ENCODE results near the gene PDE1C. TPM values are rescaled to one million over a fixed set of nuclear protein-coding genes. Genes with fewer than 3 reads are reported as not detected.

The PDE1C gene
- total RNA-seq, 2 donors from 2014 or later = 35.7 to 47.8 TPM

DNA sequence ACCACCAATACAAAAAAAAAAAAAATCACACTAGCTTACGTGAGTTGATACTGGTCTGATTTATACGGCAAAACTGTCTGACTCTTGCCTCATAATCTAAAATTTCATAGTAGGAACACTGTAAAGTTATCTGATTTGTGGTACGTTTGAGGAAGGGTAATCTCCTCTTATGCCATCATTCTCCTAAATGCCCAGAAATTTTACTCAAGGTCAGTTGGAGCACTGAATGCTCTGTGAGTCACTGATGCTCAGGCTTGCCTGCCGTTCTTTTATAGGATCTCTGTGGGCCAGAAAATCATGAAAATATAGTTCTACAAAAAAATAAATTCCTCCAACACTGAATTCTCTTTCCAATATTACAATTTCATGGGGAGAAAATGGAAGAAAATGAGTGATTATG lies 135.7 kb downstream of the PDE1C start:
- Histone ChIP-seq H3K4me1 (peaks cover 0 to 13% of the 10 kb centered on the region in 2 donors), H3K27ac (peak overlapping the region in 1 of 2 donors; percentile 3), H3K4me3 (no peak overlapping the region), H3K27me3 (no peaks in the 10 kb centered on the region), H3K36me3 (no peaks in the 10 kb centered on the region), H3K9me3 (no peaks in the 10 kb centered on the region)
- no peak for DNase-seq (ENCODE audit: low spot score)
- TF ChIP-seq, protein P1, sequence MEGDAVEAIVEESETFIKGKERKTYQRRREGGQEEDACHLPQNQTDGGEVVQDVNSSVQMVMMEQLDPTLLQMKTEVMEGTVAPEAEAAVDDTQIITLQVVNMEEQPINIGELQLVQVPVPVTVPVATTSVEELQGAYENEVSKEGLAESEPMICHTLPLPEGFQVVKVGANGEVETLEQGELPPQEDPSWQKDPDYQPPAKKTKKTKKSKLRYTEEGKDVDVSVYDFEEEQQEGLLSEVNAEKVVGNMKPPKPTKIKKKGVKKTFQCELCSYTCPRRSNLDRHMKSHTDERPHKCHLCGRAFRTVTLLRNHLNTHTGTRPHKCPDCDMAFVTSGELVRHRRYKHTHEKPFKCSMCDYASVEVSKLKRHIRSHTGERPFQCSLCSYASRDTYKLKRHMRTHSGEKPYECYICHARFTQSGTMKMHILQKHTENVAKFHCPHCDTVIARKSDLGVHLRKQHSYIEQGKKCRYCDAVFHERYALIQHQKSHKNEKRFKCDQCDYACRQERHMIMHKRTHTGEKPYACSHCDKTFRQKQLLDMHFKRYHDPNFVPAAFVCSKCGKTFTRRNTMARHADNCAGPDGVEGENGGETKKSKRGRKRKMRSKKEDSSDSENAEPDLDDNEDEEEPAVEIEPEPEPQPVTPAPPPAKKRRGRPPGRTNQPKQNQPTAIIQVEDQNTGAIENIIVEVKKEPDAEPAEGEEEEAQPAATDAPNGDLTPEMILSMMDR (IDR thresholded peaks at IDR 0.05) = no peak

GRCh38 chr7:31933481-31933880 lies 136.7 kb downstream of the PDE1C start:
- no peaks in the 10 kb centered on the region for H3K9me3 ChIP-seq
- peaks cover 0 to 13% of the 10 kb centered on the region in 2 donors for H3K4me1 ChIP-seq
- no peak for DNase-seq (ENCODE audit: low spot score)
- H3K27ac ChIP-seq = no peak overlapping the region
- H3K4me3 ChIP-seq = no peak overlapping the region
- H3K36me3 ChIP-seq = no peaks in the 10 kb centered on the region
- TF ChIP-seq, protein P1 (IDR thresholded peaks at IDR 0.05) = no peak
- no peaks in the 10 kb centered on the region for H3K27me3 ChIP-seq

DNA sequence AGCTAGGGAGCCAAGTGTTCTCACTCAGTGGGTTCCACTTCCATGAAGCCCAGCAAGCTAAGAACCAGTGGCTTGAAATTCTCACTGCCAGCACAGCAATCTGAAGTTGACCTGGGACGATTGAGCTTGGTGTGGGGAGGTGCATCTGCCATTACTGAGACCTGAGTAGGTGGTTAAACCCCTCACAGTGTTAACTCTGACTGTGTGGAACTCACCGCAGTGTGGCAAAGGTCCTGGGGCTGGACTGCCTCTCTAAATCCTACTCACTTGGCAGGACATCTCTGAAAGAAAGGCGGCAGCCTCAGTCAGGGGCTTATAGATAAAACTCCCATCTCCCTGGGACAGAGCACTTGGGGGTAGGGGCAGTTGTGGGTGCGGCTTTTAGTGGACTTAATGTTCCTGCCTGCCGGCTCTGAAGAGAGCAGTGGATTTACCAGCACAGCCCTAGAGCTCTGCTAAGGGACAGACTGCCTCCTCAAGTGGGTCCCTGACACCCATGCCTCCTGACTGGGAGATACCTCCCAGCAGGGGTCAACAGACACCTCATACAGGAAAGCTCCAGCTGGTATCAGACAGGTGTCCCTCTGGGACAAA lies 143.1 kb downstream of the PDE1C start:
- H3K4me3 ChIP-seq = no peak overlapping the region

DNA sequence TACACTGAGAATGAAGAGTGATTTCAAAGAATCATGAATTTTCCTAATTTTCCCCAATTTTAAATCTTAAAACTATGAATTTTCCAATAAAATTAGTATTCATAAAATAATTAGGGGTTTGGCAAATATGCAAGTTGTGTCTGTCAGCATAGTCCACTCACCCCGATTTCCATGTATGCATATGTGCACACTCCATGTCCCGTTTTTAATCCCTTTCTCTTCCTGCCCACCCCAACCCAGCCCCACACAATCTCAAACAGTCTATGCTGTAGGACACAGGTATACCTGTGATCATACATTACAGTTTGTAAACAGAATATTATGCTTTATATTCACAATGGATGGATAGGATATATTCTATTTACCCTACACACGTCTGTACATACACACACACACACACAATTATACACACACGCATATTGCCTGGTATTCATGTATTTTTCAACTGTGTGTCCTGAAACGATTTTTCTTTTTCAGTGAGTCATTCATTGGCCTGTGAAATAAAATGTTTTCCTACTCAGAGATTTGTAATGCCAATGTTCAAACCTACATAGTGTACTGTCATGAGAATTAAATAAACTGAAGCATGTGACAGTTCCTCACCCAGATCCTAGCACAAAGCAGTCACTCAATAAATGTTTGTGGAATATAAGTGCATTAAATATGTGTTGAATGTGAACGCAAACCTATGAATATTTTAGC lies 144.3 kb downstream of the PDE1C start:
- no peak overlapping the region for H3K4me3 ChIP-seq
- TF ChIP-seq, protein P1 (IDR thresholded peaks at IDR 0.05) = no peak
- H3K27me3 ChIP-seq = no peaks in the 10 kb centered on the region
- DNase-seq (ENCODE audit: low spot score) = no peak
- no peak overlapping the region for H3K27ac ChIP-seq
- peaks cover 0 to 30% of the 10 kb centered on the region in 2 donors for H3K4me1 ChIP-seq
- no peaks in the 10 kb centered on the region for H3K36me3 ChIP-seq
- H3K9me3 ChIP-seq = no peaks in the 10 kb centered on the region

More for the DNA sequence above, 143.1 kb downstream of the PDE1C start:
- peaks cover 0 to 30% of the 10 kb centered on the region in 2 donors for H3K4me1 ChIP-seq
- DNase-seq (ENCODE audit: low spot score) = no peak
- H3K9me3 ChIP-seq = no peaks in the 10 kb centered on the region
- H3K27me3 ChIP-seq = no peaks in the 10 kb centered on the region
- H3K36me3 ChIP-seq = no peaks in the 10 kb centered on the region
- no peak overlapping the region for H3K27ac ChIP-seq
- TF ChIP-seq, protein P1 (IDR thresholded peaks at IDR 0.05) = no peak

DNA sequence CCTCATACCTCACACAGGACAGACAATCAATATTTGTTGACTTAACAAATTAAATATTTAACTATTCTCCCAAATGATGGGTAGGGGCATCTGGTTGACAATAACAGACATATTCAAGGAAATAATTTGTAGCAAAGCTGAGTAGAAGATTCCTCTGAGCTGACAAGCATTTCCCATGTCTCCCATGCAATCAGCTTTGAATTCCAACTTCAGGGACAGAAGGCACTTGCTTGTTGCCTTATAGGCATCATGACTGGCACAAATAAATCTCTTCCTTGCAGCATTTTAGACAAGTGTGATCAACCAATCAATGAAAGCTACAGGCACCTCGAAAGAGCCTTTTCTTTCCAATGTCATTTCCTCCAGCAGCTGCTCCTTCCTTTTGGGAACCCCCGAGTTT lies 146.0 kb downstream of the PDE1C start:
- Histone ChIP-seq H3K36me3 (no peaks in the 10 kb centered on the region), H3K4me1 (peaks cover 0 to 40% of the 10 kb centered on the region in 2 donors), H3K4me3 (no peak overlapping the region), H3K27ac (no peak overlapping the region), H3K9me3 (no peaks in the 10 kb centered on the region), H3K27me3 (no peaks in the 10 kb centered on the region)
- DNase-seq (ENCODE audit: low spot score) = no peak
- TF ChIP-seq, protein P1 (IDR thresholded peaks at IDR 0.05) = no peak

Measured in right atrium auricular region (tissue), 2 donors.